ENCODE data around the gene LILRB5.

GRCh38 chr19:54201980-54202379, 55.1 kb downstream of the LILRB5 start:
- TF ChIP-seq CTCF (IDR thresholded peaks at IDR 0.05): no peak
- no peak for TF ChIP-seq POLR2A (IDR thresholded peaks at IDR 0.05)
